CD4-positive, alpha-beta T cell treated with Interleukin-17A for 1 hour (primary cell): ENCODE data around the gene REN.

ENCODE experiments used
- DNase-seq: peaks from one replicate; pipeline ENCODE4 v3.0.0-alpha.2; 2020

REN gene

DNA sequence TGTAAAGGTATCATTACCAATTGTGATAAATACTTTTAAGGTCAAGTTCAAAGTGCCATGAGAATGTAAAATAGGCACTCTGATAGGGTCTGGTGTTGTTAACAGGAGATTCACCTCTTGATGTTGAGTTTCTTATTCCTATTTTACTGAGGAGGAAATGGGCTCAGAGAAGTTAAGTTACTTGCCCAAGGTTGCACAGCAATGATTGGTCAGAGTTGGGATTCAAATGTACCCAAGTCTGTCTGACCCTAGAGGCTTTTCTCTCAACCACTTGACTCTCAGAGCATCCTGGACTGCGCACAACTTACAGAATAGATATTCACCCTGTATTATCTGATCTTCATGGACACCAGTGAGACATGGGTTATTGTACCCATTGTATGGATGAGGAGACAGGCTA, 59.3 kb downstream of the REN start:
- no peak for DNase-seq

DNA sequence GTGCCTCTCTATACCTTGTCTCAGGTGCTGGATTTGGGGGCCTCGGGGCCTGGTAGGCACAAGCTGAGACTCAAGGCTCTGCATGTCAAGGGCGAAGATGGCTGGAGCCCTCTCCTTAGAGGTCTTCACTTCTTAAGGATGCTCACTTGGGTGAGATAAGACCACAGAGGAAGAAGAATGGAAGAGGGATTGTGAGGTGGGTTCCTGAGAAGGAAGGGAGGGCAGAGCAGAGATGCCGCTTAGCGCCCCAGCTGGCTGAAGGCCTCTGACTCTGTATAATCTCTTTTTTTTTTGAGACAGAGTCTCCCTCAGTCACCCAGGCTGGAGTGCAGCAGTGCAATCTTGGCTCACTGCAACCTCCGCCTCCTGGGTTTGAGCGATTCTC, 61.0 kb downstream of the REN start:
- DNase-seq, result no peak
